GM18526 (cell line): Measurements from ENCODE around the gene JADE2.

Experiments
- POLR2A ChIP-seq: IDR thresholded peaks from 3 replicates; pipeline ENCODE4 v1.6.1; 2011; ENCODE audit not compliant: insufficient read length; ENCODE audit errors: extremely low read depth

JADE2 gene

DNA sequence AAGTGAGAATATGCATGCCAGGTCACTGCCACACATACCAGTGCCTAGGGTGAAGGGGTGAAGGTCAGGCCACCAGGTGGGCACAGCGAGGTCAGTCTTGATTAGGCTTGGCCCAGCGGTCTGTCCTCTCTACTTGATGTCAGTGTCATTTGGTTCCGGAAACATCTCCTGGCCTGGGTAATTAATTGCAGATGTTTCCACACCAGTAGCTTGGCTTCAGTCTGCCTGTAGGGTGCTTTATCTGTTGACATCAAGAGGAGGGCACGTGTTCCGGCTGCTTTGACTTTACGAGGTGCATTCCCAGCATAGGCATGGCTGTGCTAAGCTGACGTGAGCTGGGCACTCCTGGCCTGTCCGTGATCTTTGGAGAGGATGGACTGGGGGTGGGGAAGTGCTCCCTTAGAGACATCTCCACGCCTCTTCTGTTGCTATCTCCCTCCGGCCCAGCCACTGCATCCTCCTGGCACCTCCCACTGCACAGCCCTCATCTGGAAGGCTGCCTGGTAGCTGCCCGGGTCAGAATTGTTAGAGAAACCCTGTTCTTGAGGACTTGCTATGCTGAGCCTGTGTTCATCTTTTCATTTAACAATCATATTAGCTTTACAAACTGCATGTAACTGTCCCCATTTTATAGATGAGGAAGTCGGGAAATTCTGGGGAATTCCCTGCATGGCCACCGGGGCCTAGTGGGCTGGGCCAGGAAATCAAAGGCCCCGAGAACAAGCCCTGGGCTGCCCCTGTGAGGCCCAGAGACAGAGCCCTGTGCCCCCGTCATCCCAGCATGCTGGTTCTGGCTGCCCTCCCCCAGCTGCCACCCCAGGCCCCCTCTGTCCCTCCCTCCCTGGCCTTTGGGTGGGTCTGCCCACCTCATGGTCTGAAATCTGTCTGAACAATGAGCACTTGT lies 29.1 kb downstream of the JADE2 start:
- TF ChIP-seq POLR2A = peak; percentile 19

DNA sequence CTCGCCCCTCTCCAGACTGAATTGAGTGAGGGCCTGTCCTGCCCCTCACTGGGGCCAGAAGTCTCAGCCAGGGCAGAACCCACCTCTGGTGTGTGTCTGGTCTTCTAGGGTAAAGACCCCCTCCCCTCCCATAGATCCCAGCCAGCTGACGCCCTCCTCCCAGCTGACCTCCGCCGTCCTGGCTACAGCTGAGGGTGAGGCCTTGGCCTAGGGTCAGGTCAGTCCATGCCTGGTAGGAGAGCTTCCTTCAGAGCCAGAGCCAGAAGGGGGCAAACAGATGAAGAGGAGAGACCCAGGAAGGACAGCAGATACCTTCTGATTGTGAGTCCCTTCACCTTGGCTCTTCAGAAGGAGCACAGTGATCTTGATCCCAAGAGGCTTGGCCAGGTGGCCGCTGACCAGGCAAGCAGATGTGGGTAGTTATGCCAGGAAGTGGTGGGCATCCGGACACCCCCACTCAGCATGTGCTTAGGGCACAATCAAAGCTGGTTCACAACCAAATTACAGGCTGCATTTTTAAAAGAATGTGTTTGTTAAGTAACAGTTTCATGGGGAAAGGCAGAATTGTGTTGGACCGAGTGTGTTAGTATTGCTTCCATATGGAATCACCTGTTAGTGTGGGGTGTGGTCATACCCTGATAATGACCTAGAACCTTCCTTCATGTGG lies 29.9 kb downstream of the JADE2 start:
- no peak for TF ChIP-seq POLR2A

DNA sequence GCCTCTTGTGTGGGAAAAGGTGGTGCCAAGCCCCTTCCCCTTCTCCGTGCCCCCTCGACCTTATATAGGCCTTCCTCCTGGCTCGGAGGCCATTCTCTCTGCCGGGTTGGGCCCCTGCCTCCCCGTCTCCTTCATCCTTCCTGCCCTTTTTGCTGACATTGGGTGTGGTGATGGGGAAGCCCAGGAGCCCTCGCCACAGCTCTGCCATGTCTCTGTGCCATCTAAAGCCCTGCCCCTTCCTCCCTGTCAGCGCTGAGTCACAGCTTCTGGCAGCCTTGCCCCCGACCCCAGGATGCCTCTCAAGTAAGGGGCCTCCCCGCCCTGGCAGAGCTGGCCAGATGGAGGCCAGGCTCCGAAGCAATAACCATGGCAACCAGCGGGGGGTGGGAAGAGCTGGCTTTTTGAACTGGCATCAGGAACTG lies 30.4 kb downstream of the JADE2 start:
- peak; percentile 16 for TF ChIP-seq POLR2A

DNA sequence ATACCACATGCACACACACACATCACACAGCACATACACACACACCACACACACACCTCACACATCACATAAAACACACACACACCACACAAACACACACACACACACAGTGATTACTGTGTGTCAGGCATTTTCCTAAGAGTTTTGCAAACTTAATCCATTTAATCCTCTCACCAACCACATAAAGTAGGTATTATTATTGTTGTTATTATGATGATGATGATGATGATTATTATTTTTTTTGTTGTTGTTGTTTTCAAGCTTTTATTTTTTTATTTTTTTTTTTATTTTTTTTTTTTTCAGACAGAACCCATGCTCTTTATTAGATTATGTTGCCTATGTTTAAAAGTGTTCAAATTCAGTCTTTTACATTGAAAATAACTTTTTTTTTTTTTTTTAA lies 31.5 kb downstream of the JADE2 start:
- TF ChIP-seq POLR2A = no peak

DNA sequence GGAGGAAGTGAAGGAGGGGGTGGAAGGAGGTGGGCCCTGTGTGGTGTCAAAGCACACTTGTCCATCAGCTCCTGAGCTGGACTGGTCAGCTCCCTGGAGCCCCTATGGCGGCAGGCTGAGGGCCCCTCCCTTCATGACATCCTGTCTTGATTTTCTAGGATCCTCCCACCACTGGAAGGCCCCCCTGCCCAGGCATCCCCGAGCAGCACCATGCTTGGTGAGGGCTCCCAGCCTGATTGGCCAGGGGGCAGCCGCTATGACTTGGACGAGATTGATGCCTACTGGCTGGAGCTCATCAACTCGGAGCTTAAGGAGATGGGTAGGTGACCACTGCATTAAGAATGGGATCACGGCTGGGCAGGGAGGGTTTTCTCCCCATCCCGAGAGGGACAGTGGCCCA lies 34.2 kb downstream of the JADE2 start:
- TF ChIP-seq POLR2A = no peak

DNA sequence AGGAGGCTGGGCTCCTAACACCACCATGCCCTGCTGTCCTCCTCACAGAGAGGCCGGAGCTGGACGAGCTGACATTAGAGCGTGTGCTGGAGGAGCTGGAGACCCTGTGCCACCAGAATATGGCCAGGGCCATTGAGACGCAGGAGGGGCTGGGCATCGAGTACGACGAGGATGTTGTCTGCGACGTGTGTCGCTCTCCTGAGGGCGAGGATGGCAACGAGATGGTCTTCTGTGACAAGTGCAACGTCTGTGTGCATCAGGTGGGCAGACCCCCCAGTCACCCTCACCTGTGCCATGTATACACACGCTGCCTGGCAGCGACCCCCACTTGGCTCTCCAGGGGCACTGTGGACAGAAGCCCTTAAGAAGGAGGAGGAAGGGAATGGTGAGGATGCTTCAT lies 35.2 kb downstream of the JADE2 start:
- no peak for TF ChIP-seq POLR2A

DNA sequence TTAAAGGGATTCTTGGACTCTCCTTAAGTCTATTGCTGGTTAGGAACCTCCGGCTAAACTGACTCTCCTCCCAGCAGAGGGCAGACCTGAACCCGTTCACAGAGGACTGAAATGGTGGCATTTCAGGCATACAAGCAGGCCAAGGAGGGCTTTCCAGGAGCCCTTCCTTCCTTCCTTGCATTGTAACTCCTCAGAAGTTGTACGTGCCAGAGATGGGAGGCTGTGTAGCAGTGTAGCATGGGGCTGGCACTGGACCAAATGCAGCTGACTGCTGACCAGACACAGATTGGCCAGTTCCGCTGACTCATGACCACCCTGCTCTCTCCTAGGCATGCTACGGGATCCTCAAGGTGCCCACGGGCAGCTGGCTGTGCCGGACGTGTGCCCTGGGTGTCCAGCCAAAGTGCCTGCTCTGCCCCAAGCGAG lies 36.4 kb downstream of the JADE2 start:
- no peak for TF ChIP-seq POLR2A

DNA sequence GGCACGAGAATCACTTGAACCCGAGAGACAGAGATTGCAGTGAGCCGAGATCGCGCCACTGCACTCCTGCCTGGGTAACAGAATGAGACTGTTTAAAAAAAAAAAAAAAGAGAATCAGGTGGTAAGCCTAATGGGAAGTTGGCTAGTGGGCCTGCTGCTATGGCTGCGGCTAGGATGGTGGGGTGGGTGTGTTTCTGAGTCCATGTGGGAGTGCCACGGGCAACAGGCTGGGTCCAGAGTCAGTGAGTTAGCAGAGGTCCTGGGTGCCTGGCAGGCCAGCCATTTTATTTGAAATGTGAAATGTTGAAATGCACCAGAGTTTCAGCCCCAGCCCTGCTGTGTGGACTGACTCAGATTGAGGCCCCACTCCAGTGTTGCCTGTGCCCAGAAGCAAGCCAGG lies 37.8 kb downstream of the JADE2 start:
- TF ChIP-seq POLR2A = no peak

DNA sequence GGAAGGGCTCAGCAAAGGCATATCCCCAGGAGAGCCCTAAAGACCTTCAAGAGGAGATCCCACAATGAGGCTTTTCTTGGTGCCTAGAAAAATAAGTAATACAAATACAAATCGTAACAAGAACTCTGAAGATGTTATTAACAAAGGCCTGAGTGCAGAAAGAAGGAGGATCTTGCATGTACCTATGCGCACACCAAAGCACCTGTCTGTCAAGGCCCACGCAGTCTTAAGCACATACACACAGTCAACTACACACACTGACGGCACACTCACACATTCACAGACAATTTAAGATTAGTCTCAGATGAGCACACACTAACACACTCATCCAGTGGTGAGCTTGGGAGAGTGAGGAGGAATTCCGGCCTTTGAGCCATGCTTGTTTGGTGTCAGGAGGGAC lies 38.5 kb downstream of the JADE2 start:
- no peak for TF ChIP-seq POLR2A

DNA sequence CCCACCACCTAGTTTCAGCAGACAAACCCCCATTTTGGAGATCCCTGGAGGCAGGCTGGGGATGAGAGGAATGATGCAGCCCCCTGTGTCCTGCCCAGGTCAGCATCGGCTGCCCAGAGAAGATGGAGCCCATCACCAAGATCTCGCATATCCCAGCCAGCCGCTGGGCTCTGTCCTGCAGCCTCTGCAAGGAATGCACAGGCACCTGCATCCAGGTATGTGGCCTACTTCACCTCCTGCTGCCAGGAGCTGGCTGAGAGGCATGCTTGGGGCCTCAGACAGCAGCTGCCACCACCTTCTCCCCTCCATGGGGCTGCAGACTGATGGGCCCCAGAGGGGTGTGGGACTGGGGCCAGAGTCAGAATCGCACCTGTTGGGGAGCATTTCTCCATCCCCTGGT lies 38.9 kb downstream of the JADE2 start:
- TF ChIP-seq POLR2A = no peak

DNA sequence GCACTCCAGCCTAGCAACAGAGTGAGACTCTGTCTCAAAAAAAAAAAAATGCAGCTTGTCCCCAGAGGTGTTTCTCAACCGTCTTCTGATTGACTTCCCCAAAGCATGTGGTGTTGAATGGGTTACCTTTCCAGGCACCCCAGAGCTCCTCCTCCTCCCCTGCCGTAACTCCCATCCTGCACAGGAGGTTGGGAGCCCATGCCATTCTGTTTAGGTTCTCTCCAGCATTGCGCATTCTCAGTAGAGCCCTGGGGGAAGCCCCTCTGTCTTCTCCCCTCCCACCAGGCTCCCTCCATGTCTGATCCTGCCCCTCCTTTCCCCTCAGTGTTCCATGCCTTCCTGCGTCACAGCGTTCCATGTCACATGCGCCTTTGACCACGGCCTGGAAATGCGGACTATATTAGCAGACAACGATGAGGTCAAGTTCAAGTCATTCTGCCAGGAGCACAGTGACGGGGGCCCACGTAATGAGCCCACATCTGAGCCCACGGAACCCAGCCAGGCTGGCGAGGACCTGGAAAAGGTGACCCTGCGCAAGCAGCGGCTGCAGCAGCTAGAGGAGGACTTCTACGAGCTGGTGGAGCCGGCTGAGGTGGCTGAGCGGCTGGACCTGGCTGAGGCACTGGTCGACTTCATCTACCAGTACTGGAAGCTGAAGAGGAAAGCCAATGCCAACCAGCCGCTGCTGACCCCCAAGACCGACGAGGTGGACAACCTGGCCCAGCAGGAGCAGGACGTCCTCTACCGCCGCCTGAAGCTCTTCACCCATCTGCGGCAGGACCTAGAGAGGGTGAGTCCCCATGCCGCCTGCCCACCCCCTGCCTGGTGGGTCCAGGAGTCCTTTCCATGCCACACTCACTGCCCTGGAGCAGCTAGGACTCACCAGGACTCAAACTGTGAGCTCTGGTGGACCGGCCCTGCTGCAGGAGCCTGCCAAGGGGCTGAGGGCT lies 40.6 kb downstream of the JADE2 start:
- TF ChIP-seq POLR2A = no peak

DNA sequence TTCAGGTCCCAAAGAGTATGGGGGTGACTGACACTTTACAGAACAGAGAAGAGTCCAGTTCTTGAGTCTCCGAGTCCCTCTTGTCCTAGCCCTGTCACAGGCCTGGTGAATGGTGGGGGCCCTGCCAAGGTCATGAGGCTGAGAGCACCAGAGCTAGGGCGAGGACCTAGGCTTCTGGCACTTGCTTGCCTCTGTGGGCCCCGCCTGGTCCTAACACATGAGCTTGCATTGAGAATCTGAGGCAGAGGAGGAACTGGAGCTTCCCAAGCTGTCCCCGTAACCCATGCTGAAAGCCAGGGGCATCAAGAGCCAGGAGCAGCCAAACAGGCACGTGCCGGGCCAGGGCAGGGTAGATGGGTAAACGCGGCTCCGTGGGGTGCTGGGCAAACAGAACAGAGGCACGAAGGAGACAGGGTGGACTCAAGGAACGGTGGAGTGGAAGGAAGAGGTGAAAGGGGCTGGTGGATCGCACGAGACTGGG lies 41.3 kb downstream of the JADE2 start:
- no peak for TF ChIP-seq POLR2A

DNA sequence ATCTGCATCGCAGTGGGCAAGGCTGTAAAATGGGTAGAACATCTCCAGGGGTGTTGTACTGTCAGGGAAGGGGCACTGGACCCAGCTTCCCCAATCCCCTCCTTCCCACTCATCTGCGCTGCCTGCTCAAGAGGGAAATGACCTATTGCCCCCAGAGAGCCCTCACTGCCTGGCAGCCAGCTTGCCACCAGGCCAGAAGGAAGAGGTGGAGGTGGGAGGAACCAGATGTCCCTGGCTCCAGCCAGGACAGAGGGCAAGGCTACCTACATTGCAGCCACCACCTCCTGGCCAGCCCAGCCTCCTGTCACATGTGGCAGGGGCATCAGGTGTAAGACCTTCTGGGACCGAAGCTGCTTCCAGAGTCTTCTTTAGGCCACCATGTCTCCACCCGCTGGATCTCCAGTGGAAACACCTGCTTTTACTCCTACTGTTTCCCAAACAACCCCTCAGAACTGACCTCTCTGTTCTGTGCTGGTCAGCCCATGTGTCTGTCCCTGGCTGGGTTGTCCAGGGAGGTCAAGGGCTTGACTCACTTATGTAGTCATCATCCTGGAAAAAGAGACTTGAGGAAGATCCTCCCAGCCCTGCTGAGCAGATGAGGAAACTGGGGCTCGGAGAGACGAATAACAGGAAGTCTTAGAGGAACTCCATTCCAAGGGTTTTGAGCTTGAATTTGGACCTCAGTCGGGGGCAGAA lies 42.3 kb downstream of the JADE2 start:
- no peak for TF ChIP-seq POLR2A

DNA sequence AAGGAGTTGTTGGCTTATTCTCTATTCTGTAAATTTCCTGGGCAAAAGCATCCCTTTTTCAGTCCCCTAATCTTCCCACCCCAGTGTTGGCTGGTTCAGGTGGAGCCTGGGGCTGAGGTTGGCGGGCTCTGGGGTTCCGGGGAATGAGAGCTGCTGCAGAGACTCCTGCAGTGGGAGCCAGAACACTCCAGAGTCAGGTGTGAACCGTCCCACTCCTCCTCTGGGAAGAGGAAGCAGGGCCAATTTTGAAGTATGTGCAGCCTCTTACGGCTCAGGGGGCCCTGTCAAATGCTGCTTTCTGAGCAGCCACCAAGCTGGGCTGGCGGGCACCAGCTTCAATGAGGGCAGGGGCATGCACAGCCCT lies 42.8 kb downstream of the JADE2 start:
- TF ChIP-seq POLR2A = no peak
